ENCODE results near the gene BTBD9.

DNA sequence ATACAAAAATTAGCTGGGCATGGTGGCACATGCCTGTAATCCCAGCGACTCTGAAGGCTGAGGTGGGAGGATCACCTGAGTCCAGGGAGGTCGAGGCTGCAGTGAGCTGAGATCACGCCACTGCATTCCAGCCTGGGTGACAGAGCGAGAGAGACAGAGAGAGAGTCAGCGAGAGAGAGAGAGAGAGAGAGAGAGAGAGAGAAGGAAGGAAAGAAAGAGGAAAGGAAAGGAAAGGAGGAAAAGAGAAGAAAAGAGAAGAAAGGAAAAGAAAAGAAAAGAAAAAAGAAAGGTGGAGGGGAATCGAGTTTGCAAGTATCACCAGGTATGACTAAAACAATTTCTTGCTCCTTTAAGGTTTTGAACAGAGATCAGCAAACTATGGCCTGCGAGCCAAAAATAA, 152.3 kb downstream of the BTBD9 start:
- TF ChIP-seq EZH2phosphoT487 (IDR thresholded peaks at IDR 0.05; ENCODE audit: insufficient read depth, low read depth): no peak
- no peak for TF ChIP-seq EZH2 (IDR thresholded peaks at IDR 0.05; ENCODE audit: insufficient read depth, poor library complexity, severe bottlenecking)

Measured in GM23248 (cell line).